ENCODE data around the gene GNG7.
"Not testable (repeated sequence)": the region's sequence is repeated elsewhere in the genome, so short reads cannot be mapped to it uniquely, and the experiment has no call there.

Gene GNG7

DNA sequence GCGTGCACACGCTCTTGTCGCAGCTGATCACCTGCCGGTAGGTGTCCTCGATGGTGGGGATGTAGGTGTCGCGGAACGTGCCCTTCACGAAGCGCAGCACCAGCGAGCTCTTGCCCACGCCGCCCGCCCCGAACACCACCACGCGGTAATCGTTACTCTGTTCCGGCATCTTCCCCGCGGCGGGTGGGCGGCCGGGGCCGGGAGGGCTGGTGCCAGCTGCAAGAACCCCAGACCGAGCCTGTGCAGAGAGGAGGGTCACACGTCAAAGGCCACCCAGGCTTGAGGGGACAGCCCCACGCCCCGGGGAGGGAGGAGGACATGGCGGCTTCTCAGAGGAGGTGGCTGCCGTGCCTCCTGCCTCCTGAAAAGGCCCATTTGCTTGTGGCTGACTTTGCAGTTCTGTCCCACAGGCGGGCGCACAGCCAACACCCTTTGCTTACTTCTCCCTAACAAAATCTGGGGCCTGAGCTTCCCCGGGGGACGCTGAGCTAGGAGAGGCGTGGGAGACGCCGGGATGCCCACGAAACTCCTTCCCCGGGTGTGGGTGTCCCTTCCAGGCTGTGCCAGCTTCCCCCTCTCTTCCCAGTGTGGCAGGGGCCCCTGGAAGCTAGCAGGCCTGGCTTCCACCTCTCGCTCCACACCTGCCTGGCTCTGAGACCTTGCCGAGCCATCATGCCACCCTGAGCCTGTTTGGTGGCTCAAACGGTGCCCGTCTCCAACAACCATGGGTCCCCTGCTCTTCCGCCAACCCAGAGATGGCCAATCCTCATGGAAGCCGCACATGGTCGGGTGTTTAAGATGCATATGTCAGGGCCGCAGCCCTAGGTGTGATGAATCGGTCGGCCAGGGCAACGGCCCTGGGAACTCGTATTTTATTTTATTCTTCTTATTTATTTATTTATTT lies 15.4 kb upstream of the GNG7 start:
- Histone ChIP-seq H3K36me3 (ENCODE audit: insufficient read depth, low read length) (no peaks in the 10 kb centered on the region), H2AFZ (ENCODE audit: low read length, unreplicated experiment) (no peak overlapping the region), H3K4me3 (ENCODE audit: low read depth, low read length) (no peak overlapping the region), H3K27me3 (ENCODE audit: insufficient read depth, low read length) (peaks cover 24% of the 10 kb centered on the region), H3K27ac (ENCODE audit: low read depth, low read length) (no peak overlapping the region), H3K4me1 (ENCODE audit: control insufficient read depth, insufficient read depth, low read length, unreplicated experiment) (peaks cover 4% of the 10 kb centered on the region), H3K79me2 (ENCODE audit: control insufficient read depth, insufficient read depth, low read length, unreplicated experiment) (no peaks in the 10 kb centered on the region)

DNA sequence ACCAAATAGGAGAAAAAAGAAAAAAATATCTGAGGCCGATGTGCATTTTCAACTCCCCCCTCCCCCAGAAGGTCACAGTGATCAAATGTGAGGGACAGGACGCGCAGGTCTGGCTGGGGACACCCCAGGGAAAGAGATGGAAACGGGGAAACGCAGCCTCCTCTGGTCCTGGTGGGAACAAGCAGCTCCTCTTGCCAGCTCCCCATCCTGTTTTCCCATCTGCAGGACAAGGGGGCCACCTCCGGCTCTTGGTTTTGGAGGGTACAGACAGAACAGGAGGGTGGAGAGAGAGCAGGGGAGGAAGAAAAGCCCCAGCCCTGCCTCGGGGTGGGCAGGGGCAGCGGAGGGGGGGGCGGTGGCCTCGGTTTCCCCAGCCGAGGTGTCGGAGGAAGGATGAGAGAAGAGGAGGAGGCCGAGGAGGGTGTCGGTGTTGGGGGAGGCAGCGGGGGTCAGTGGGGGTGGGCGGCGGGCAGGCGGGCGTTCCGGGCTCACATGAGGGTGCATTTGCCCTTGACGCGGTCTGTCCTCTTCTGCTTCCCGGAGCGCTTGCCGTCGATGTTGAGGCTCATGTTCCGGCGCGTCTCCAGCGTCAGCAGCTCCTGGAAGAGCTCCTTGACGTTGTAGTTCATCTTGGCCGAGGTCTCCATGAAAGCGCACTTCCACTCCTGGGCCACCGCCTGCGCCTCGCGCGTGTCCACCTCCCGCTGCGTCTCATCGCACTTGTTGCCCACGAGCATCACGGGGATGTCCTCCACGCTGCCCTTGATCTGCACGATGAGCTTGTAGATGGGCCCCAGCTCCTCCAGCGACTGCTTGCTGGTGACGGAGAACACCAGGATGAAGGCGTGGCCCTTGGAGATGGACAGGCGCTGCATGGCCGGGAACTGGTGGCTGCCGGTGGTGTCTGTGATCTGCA lies 14.5 kb upstream of the GNG7 start:
- no peaks in the 10 kb centered on the region for H3K79me2 ChIP-seq (ENCODE audit: control insufficient read depth, insufficient read depth, low read length, unreplicated experiment)
- H3K36me3 ChIP-seq (ENCODE audit: insufficient read depth, low read length), result no peaks in the 10 kb centered on the region
- H3K4me3 ChIP-seq (ENCODE audit: low read depth, low read length), result no peak overlapping the region
- H2AFZ ChIP-seq (ENCODE audit: low read length, unreplicated experiment), result no peak overlapping the region
- peaks cover 19% of the 10 kb centered on the region for H3K27me3 ChIP-seq (ENCODE audit: insufficient read depth, low read length)
- peaks cover 4% of the 10 kb centered on the region for H3K4me1 ChIP-seq (ENCODE audit: control insufficient read depth, insufficient read depth, low read length, unreplicated experiment)
- no peak overlapping the region for H3K27ac ChIP-seq (ENCODE audit: low read depth, low read length)

DNA sequence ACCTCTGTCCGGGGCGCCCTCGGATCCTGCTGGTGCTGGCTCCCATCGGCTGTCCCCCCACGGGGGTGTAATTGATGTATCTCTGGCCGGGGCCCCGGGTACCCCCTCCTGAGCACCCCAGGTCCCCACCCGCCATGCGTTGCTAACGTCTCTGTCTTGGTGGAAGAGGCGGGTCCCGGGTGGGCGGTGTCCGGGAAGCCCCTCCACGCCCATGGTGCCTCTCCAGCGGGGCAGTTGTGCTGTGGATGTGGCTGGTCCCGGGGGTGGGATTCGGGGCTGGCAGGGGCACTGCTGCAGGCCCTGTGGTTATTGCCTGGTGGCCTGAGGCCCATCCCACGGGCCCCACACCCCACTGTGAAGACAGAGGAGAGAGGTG lies 13.8 kb upstream of the GNG7 start:
- Histone ChIP-seq H3K4me3 (ENCODE audit: low read depth, low read length) (no peak overlapping the region), H3K27me3 (ENCODE audit: insufficient read depth, low read length) (peaks cover 12% of the 10 kb centered on the region; the same call in 1 of the 2 replicates), H3K36me3 (ENCODE audit: insufficient read depth, low read length) (no peaks in the 10 kb centered on the region), H3K27ac (ENCODE audit: low read depth, low read length) (no peak overlapping the region), H3K79me2 (ENCODE audit: control insufficient read depth, insufficient read depth, low read length, unreplicated experiment) (no peaks in the 10 kb centered on the region), H2AFZ (ENCODE audit: low read length, unreplicated experiment) (no peak overlapping the region), H3K4me1 (ENCODE audit: control insufficient read depth, insufficient read depth, low read length, unreplicated experiment) (peaks cover 4% of the 10 kb centered on the region)

DNA sequence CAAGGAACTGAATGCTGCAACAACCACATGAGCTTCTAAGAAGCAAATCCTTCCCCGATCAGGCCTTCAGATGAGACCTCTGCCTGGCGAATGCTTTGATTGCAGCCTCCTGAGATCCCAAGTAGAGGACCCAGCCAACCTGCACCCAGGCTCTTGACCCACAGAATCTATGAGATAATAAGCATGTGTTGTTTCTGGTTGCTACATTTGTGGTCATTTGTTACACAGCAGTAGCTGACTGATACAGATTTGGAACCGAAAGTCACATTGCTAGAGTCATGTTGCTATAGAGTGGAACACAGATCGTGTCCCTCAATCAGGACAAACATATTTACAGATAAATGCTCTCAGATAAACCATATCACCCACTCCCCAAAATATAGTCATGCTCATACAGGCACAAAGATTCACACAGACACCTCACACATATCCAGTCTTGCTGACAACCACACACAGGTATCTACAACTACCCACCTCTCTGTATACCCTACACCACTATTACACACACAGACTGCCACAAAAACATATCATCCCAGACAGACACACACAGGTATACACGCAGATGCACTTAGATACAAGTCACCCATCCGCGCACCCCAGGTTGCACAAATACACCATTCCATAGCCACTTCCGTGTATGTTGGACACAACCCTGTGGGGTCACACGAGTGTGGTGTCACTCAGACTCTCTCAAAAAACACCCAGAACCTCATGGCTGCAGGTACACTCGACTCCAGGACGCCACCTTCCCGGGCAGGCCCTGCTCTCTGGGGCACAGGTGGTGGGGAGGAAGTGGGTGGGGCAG lies 13.2 kb upstream of the GNG7 start:
- peaks cover 4% of the 10 kb centered on the region for H3K4me1 ChIP-seq (ENCODE audit: control insufficient read depth, insufficient read depth, low read length, unreplicated experiment)
- H3K27me3 ChIP-seq (ENCODE audit: insufficient read depth, low read length), result peaks cover 11% of the 10 kb centered on the region; the same call in 1 of the 2 replicates
- no peak overlapping the region for H3K4me3 ChIP-seq (ENCODE audit: low read depth, low read length)
- H3K79me2 ChIP-seq (ENCODE audit: control insufficient read depth, insufficient read depth, low read length, unreplicated experiment), result no peaks in the 10 kb centered on the region
- H2AFZ ChIP-seq (ENCODE audit: low read length, unreplicated experiment), result no peak overlapping the region
- no peak overlapping the region for H3K27ac ChIP-seq (ENCODE audit: low read depth, low read length)
- H3K36me3 ChIP-seq (ENCODE audit: insufficient read depth, low read length), result no peaks in the 10 kb centered on the region

DNA sequence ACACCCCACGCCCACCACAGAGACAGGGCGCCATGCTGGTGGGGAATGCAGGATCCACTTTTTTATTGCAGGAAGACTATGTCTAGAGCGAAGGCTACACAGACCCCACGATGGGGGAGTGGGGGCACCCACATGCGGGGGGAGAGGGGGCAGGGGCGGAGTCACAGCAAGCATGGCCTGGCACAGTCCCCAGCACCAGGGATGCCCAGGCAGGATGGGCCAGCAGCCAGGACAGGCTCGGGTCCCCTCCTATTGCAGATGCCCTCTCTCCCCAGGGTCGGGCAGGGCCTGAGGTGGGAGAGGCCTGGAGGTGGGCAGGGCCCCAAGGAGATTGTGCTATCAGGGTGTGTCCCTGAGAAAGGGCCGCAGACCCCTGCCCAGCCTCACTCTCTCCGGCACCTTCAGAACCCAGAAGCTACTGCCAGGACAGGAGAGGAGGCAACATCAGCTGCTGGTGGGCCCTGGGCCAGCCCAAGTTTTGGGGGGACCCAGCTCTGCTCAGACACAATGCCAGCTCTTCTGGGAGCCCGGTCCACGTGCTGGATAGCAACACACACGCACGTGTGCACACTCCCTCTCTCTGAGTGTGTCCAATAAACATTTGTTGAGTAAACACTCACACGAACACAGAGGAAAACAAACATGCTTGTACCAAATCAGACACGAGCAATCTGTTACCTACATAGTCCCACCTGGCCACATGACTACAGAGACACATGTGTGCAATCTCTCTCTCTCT lies 12.2 kb upstream of the GNG7 start:
- no peak overlapping the region for H3K27ac ChIP-seq (ENCODE audit: low read depth, low read length)
- peaks cover 1% of the 10 kb centered on the region; the same call in 1 of the 2 replicates for H3K27me3 ChIP-seq (ENCODE audit: insufficient read depth, low read length)
- no peaks in the 10 kb centered on the region for H3K79me2 ChIP-seq (ENCODE audit: control insufficient read depth, insufficient read depth, low read length, unreplicated experiment)
- no peaks in the 10 kb centered on the region for H3K4me1 ChIP-seq (ENCODE audit: control insufficient read depth, insufficient read depth, low read length, unreplicated experiment)
- no peaks in the 10 kb centered on the region for H3K36me3 ChIP-seq (ENCODE audit: insufficient read depth, low read length)
- no peak overlapping the region for H3K4me3 ChIP-seq (ENCODE audit: low read depth, low read length)
- no peak overlapping the region for H2AFZ ChIP-seq (ENCODE audit: low read length, unreplicated experiment)

DNA sequence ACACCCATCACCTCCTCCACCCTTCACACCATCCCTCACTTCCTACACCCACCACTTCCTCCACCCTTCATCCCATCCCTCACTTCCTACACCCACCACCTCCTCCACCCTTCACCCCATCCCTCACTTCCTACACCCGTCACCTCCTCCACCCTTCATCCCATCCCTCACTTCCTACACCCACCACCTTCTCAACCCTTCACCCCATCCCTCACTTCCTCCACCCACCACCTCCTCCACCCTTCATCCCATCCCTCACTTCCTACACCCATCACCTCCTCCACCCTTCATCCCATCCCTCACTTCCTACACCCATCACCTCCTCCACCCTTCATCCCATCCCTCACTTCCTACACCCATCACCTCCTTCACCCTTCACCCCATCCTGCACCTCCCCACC lies 11.6 kb upstream of the GNG7 start:
- not testable (repeated sequence) for H3K27me3 ChIP-seq (ENCODE audit: insufficient read depth, low read length); H3K36me3 ChIP-seq (ENCODE audit: insufficient read depth, low read length); H3K27ac ChIP-seq (ENCODE audit: low read depth, low read length); H3K4me3 ChIP-seq (ENCODE audit: low read depth, low read length); H3K4me1 ChIP-seq (ENCODE audit: control insufficient read depth, insufficient read depth, low read length, unreplicated experiment); H3K79me2 ChIP-seq (ENCODE audit: control insufficient read depth, insufficient read depth, low read length, unreplicated experiment); H2AFZ ChIP-seq (ENCODE audit: low read length, unreplicated experiment)

DNA sequence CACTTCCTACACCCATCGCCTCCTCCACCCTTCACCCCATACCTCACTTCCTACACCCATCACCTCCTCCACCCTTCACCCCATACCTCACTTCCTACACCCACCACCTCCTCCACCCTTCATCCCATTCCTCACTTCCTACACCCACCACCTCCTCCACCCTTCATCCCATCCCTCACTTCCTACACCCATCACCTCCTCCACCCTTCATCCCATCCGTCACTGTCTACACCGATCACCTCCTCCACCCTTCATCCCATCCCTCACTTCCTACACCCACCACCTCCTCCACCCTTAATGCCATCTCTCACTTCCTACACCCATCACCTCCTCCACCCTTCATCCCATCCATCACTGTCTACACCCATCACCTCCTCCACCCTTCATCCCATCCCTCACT lies 10.7 kb upstream of the GNG7 start:
- H3K4me1 ChIP-seq (ENCODE audit: control insufficient read depth, insufficient read depth, low read length, unreplicated experiment); H3K79me2 ChIP-seq (ENCODE audit: control insufficient read depth, insufficient read depth, low read length, unreplicated experiment); H3K27ac ChIP-seq (ENCODE audit: low read depth, low read length): not testable (repeated sequence)

DNA sequence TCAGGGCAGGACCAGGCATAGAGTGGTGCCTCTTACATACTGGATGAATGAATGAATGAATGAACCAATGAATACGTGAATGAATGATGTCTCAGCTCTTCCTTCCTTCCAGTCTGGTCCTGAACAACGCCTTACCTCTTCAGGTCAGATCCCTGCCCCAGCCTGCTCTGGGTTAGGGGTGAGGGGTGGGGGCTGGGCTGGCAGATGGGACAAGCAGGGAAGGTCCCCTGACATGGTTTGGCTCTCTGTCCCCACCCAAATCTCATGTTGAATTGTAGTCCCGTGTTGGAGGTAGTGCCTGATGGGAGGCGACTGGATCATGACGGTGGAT lies 9.3 kb upstream of the GNG7 start:
- H3K27me3 ChIP-seq (ENCODE audit: insufficient read depth, low read length), result no peaks in the 10 kb centered on the region
- no peak overlapping the region for H3K4me3 ChIP-seq (ENCODE audit: low read depth, low read length)
- H3K79me2 ChIP-seq (ENCODE audit: control insufficient read depth, insufficient read depth, low read length, unreplicated experiment), result no peaks in the 10 kb centered on the region
- no peaks in the 10 kb centered on the region for H3K36me3 ChIP-seq (ENCODE audit: insufficient read depth, low read length)
- no peaks in the 10 kb centered on the region for H3K4me1 ChIP-seq (ENCODE audit: control insufficient read depth, insufficient read depth, low read length, unreplicated experiment)
- no peak overlapping the region for H2AFZ ChIP-seq (ENCODE audit: low read length, unreplicated experiment)
- no peak overlapping the region for H3K27ac ChIP-seq (ENCODE audit: low read depth, low read length)

More for the DNA sequence above, 10.7 kb upstream of the GNG7 start:
- H3K27me3 ChIP-seq (ENCODE audit: insufficient read depth, low read length); H3K4me3 ChIP-seq (ENCODE audit: low read depth, low read length); H2AFZ ChIP-seq (ENCODE audit: low read length, unreplicated experiment); H3K36me3 ChIP-seq (ENCODE audit: insufficient read depth, low read length): not testable (repeated sequence)

DNA sequence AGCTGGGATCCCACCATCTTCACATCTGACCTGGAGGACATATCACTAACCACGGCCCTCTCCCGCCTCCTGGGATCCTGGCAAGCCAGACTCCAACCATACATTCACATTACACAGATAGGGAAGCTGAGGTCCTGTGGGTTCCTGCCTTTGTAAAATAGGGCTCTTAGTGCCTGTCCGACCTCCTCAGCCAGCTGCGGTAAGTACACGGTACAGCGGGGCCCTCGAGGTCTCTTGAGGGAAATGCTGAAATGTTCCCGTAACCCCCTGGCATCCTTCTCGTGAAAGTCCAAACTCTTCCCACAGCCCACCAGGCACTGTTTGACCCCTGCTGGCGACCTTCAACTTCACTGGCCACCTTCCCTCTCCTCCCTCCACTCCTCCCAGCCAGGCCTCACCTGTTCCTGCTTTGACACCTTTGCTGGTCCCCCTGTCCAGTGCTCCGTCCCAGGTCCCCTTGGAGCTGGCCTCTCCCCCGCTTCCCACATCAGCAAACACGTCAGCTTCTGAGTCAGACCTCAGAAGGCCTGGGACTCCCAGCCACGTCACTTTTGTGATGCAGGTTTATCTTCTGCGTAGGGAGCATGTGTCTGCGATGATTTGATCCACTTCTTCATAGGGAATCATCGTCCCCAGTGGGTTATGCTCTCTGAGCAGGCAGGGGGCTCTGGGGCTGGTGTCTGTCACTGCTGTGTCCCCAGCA lies 8.8 kb upstream of the GNG7 start:
- Histone ChIP-seq H3K27ac (ENCODE audit: low read depth, low read length) (no peak overlapping the region), H2AFZ (ENCODE audit: low read length, unreplicated experiment) (no peak overlapping the region), H3K4me1 (ENCODE audit: control insufficient read depth, insufficient read depth, low read length, unreplicated experiment) (no peaks in the 10 kb centered on the region), H3K4me3 (ENCODE audit: low read depth, low read length) (no peak overlapping the region), H3K27me3 (ENCODE audit: insufficient read depth, low read length) (no peaks in the 10 kb centered on the region), H3K36me3 (ENCODE audit: insufficient read depth, low read length) (no peaks in the 10 kb centered on the region), H3K79me2 (ENCODE audit: control insufficient read depth, insufficient read depth, low read length, unreplicated experiment) (no peaks in the 10 kb centered on the region)
